ENCODE results near the gene PIP5KL1.

The PIP5KL1 gene

DNA sequence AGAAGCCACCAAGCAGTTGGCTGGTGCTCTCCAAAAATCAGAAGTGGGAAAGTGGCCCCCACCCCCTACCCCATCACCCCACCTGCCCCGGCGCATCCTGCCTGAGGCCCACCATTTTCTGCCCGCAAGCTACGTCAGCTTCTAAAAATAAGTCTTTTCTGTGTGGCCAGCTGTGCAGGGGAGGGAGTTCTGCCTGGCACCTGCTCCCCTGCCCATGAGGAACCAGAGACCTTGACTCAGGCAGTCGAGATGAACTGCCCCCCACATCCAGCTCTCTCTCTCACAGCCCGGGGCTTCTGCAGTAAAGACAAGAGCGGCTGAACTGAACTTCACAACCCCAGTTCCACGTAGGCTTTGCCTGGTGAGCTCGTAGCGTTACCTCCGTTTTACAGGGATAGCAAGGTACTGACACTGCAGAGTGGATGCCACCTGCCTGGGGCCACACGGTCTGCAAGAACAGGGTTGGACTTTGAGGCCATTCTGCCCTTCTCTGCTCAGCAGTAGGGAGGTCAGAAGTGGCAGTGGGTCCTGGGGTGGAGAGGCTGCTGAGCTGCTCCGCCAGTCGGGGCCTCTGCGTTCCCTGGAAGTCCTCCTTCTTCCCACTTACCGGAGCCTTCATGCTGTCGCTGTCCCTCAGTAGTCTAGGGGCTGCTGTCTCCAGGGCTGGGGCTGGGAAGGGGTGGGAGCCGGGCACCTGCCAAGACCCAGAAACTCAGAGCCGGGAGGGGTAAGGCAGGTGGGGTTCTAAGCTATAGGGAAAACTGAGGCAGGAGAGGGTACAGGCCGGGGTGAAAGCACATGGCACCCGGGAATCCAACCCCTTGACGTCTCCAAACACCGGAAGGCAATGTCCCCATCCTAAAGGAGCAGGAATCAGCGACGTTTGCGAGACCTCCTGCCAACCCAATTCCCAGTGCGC, 14.5 kb downstream of the PIP5KL1 start:
- no peak for DNase-seq

DNA sequence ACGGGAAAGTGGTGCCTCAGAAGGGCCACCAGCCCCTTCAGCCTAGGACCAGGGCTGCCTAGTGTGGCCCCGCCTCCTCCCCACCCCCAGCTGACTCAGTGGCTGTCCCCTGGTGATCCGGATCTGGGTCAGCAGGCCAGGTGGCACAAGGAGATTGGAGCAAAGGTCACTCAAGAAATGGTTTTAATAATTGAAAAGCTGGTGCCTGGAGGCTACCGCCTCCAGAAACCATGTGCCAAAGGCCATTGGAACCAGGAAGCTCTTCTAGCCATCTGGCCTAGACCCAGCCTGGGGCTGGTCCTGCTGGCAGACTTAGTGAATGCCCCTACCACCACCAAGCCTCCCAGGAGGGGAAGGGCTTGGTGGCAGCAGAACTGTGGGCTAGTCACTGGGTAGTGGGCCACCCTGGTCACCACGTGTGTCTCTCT, 15.2 kb downstream of the PIP5KL1 start:
- no peak for DNase-seq

DNA sequence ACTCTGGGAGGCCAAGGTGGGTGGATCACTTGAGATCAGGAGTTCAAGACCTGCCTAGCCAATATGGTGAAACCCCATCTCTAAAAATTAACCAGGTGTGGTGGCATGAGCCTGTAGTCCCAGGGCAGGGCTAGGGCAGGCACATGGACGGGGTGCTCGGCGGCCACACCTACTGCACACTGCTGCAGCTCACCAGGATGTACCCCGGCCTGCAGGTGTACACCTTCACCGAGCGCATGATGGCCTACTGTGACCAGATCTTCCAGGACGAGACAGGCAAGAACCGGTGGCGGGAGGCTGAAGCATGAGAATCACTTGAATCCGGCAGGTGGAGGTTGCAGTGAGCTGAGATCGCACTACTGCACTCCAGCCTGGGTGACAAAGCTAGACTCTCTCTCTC, 16.9 kb downstream of the PIP5KL1 start:
- DNase-seq: no peak

DNA sequence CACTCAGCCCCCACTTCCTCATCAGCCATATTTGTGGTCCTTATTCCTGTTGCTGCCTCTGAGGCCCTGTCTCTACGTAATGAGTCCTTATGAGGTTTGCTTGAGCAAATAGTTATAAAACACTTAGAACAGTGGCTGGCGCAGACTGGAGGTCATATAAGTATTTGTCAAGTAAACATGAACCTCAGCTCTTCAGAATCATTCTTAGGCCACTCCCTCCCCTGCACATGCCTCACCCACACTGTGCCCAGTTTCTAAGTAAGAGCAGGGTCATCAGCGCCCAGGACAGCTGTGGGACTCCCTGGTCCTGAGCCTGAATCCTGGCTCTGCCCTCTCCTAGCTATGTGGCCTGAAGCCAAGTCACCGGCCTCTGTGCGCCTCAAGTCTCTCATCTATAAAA, 17.7 kb downstream of the PIP5KL1 start:
- DNase-seq: no peak

DNA sequence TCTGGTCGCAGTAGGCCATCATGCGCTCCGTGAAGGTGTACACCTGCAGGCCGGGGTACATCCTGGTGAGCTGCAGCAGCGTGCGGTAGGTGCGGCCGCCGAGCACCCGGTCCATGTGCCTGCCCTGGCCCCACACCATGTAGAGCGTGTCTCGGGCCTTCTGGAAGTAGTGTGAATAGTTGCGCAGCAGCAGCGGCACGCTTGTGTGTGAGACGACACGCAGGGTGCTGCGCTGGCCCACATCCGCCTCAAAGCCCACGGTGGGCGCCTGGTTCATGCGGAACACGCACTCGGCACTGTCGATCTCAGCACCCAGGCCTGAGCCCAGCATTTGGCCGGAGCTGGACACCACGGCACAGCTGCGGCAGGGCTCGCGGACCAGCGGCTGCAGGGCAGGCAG, 18.3 kb downstream of the PIP5KL1 start:
- DNase-seq: no peak

DNA sequence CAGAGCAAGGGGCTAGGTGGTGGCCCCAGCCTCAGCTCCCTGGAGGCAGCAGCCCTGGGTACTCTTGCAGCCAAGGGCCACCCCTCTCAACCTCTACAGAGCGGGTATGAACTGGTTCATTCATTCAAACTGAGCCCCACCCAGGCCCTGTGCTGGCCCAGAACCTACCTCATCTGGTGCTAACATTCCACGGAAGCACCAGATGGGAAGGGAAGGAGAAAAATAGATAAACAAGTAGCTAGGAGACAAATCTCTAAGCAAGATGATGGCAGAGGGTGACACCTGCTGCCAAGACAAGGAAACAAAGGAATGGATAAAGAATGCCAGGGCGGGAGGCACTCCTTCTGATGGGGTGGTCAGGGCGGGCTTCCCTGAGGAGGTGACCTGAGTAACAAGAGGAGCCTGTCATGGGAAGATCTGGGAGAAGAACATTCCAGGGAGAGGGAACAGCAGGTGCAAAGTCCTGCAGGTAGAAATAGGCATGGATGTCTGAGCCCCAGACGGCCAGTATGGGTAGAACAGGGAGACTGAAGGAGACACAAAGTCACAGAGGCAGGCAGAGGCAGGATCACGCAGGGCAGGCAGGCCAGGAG, 19.9 kb downstream of the PIP5KL1 start:
- DNase-seq: no peak

DNA sequence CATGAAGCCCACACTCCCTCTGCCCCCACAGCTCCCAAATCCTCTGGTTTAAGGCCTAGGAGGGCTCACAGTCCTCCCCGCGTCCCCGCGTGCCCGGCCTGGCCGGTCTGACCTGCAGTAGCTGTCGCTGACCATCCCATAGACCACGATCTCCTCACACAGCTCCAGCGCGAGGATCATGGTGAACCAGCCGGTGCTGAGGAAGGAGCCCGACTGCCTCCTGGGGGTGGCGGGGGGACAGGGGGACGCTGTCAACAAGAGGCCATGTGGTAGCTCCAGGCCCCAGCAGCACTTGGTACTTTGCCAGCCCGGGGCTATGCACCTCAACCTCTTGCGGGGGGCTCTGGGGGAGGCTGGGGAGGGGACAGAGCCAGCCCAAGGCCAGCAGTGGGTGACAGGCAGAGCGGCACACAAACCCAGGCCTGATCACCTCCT, 20.7 kb downstream of the PIP5KL1 start:
- DNase-seq: no peak

DNA sequence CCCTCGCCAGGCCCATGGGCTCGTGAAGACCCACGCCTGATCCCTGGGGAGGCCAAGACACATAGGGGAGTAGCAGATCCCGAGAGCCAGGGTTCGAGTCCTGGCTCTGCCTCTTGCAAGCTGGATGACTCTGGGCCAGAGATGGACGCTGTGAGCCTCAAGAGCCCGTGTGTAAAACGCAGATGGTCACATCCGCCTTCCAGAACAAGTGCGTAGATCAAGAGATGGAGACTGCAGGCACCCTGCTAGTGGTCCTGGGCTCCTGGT, 22.0 kb downstream of the PIP5KL1 start:
- no peak for DNase-seq

DNA sequence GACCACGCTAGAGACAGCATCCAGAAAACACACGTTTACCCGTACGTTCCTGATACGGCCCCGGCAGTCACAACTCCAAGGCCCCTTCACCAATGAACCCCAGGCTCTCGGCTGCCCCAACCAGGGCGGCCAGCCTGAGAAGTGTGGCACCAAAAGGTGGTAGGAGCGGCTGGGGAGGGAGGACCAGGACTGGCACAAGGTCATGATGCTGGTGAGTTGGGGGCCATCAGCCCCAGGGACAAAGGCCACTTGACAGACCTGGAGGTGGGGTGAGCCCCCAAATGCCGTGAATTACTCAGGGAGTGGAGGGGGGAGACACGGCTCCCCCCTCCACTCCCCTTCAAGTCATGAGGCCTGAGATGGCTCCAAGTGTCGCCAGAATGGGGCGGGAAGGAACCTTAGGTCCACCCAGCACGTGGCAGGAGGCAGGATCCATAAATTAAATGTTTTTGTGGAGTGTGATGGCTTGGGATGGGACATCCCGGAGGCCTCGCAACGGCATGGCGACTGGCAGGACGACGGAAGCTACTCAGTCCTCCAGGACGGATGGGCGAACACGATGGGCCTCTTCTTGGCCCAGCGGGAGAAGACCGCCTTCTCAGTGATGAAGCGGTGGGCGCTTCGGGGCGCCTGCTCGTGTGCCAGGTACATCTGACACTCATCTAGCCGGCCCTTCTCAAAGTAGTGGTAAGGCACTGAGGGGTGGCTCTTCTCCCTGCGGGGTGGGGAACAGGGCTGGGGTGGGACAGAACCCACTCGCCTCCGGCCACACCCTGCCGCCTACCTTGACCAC, 22.5 kb downstream of the PIP5KL1 start:
- DNase-seq: no peak

DNA sequence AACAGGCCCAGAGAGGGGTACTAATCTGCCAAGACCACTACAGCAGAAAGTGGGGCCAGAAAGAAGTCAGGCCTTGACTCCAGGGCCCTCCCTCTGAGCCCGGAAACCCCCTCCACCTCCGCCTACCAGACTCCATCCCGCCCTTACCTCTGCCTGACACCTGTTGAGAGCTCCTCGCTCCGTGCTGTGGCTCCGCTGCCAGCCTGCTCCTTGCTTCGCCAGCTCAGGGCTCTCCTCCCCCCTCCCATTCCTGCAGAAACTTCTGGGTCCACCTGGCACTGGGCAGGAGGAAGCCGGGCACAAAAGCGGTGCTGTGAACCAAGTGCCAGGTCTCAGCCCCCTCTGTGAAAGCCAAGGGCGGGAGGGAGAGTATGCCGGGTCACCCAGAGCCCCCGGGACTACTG, 24.8 kb downstream of the PIP5KL1 start:
- peak; percentile 80 for DNase-seq

DNA sequence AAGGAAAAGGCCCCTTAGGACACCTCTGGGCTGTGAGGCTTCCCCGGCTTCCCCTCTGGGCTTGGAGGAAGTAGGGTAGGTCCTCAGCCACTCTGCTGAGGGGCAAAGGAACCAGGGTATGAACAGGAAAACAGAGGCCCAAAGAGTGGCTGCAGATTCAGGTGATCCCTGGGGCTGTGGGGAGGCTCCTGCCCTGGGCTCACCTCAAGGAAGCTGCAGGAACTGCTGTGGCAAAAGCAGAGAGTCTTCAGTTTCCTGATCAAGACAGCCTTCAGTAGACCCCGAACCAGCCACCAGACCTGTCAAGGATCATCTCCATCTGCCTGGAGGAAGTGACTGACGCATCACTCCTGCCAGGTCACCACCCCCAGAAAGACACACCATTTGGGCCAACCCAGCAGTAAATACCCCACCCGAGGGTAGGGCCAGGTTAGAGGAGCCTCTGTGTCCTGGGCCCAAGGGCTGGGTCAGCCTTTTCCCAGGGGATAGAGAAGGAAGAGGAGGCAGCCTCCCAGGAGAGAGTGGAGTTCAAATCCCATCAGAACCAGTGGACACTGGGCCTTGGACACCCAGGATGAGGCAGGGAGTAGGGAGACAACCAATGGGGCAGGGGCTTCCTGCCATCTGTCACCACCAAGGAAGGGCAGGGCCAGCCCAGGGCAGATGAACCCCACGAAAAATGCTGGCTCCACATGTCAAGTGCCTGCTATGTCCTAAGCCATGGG, 25.4 kb downstream of the PIP5KL1 start:
- peak; percentile 73 for DNase-seq

DNA sequence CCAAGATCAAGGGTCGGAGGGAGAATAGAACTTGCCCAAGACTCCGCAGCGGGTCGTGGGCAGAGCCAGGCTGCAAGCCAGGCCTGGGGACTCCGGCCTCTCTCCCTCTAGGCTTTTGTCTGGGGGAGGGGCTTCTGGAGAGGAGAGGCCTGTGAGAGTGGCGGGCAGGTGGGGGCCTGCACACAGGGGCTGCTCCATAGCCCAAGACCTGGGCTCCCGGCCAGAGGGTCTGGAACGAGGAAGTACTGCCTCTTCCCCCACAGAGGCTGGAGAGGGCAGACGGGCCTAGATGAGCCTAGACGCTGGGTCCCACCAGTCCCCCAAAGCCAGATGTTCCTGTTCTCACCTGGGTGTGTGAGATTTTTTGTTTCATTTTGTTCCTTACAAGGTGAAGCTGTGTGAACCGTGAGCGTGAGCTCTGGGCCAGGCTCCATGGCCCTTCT, 26.0 kb downstream of the PIP5KL1 start:
- no peak for DNase-seq

DNA sequence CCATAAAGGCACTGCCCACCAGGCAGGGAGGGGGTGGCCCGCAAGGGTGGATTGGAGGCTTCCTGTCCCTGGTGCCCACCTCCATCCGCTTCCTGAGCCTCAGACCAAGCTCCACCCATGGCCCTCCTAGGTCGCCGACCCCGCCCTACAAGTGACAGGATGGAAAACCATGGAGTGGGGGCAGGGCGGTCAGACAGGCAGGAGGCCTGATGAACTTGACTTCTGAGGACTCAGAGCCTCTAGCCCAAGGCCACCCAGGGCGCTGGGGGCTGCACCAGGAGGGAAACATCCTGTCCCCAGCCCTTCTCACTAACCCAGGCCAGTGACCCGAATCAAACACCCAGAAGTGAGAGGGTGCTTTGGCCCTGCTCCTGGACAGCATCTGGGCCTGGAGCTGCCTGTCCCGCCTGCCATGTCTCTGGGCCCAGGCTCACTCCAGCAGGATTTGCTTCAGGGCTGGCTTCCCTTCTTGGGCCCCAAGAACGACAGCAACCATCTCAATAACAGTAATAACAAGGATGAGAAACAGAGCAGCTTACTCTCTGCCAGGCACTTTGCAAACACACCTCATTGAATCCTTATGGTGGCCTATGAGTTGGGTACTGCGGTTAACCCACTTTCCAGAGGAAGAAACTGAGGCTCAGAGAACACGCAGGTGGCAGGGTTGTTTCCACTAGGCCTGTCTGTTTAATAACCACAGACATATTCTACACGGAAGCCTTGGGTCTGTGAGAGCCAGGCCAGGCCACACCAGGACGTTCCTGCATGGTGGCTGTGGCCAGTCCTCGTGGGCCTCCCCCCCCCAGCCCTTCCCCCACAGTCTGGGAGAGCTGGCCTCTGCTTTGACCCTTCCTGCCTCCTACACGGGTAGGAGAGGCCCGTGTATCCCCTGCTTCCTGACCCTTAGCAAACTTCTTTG, 26.8 kb downstream of the PIP5KL1 start:
- peak; percentile 47 for DNase-seq

DNA sequence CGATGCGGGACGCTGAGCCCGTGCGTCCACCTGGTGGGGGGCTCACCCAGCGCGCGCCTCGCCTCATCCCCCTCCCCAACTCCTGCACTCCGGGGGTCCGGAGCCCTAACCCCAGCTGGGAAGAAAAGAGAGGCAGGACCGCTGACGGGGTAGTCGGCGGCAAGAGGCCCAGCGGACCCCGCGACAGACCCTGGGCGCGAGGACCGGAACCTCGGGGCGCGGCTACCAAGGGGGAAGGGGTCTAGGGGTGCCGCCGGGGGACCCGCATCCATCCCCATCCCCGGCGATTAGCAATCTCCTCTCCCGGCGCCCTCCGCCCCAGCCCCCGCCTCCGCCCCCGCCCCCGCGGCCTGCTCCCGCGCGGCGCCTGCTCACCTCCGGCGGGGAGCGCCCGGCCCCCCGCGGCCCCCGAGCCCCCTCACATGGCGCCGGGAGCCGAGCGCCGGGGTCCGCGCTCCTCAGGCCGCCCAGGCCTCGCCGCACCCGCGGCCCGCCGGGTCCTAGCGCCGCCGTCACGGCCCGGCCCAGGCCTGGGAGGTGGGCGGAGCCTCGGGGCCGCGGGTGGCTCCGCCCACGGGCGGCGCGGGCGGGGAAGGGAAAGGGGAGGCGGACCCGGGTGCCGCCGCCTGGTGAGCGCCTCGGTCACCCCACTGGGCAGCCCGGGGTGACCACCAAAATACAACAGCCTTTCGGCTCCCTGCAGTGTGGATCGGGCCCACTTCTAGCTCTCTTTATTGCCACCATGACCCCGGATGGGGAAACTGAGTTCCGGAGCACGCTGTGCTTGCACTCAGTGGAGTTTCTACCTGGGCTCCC, 31.2 kb downstream of the PIP5KL1 start, which contains the start of gene ST6GALNAC6:
TSS of gene ST6GALNAC6 (minus strand) at position 476 of the 816 bp plus-strand sequence. CDS start 1,622 bp downstream, outside the sequence.
- peak; percentile 58 for DNase-seq

DNA sequence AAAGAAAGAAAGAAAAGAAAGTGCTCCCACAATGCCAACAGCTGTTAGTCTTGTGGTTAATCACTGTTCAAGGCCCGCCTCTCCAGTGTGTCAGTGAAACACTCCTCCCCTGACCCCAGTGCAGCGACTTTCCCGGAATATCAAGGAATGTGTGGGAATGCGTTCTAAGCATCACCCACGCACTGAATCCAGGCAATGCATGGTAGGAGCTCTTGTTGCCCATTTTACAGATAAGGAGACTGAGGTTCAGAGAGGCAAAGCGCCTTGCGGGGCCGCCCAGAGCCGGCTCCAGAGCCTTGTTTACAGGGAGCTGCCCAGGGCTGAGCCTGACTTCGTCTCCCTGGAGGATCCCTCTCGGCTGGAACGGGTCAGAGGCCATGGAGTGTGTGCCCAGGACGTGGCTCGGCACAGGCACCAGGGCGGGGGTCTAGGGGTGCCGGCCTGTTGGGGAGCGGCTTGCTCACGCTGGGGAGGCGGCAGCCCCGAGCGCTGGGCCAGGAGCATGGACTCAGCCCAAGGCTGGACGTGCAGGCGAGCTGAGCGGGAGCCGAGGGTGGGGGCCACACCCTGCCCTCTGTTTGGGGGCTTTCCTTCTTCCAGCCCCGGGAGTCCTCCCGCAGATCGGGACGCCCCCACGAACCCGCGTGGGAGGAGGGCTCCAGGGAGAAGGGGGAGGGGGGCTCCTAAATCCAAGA, 32.0 kb downstream of the PIP5KL1 start:
- DNase-seq: no peak

DNA sequence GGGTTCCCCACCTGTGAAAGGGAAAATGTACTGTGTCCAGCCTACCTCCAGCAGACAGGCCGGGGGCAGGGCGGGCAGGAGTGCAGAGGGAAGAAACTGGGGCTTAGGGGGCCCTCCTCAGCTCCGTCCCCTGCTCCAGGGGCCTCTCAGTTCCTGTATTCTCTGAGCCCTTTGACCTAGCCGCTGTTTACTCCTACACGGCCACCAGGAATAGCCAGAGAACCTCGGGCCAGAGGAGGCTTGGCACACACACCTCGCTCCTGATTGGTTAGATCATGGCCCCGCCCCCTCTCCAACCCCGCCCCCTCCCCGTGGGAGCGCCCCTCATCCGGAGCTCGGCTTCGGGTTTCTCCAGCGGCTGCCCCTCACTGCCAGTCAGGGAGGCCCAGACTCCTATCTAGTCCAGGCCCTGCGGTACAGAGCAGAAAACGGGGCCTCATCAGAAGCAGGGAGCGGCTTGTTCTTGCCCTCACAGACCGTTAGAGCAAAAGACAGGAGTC, 33.3 kb downstream of the PIP5KL1 start:
- DNase-seq: no peak

DNA sequence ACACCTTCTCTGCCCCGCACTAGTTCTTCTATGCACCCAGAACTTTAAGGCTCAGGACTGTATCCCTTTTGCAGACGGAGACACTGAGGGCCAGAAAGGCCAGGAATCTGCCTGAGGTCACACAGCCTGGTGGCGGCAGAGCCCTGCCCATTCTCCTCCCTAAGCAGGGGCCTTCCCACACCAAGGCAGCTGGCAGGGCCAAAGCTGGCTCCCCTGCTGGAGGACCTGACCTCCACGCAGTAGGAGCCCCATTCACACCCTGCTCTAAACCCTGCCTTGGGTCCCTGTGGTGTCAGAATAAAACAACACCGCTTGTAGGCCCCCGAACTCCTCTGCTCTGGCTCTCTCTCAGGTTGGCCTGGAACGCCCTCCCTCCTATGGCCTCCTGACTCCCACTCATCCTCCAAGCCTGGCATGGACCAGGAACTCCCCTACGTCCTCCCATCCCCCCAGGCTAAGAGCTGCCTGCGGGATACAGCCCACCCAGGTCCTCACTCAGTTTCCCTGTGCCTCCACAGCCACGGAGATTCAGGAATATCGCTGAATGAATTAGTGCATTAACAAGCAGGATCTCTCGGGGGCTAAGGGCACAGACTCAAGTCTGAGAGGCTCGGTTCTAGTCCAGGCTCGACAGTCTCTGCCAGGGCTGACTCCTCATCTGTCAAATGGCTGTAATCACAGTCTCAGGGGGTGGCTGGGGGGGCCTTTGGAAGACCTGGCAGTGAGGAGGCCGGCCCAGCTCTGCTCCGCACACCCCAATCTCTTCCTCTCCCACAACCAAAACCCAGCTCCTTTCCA, 34.0 kb downstream of the PIP5KL1 start:
- DNase-seq: no peak

DNA sequence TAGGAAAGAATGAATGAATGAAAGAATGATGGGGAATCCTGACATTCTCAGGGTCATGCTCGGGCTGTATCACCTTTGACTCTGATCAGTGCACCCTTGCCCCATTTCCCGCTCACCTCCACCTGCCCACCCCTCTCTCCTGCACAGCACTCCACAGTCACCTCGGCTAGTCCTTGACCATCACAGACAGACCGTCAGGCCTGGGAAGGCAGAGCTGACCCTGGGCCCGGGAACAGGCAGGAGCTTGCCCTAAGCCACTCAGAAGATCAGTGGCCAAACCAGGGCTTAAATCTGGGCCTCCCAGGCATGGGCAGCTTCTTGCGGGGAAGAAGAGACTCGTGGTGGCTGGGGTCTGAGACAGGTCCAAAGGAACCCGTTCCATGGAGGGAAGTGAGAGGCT, 34.8 kb downstream of the PIP5KL1 start:
- no peak for DNase-seq

DNA sequence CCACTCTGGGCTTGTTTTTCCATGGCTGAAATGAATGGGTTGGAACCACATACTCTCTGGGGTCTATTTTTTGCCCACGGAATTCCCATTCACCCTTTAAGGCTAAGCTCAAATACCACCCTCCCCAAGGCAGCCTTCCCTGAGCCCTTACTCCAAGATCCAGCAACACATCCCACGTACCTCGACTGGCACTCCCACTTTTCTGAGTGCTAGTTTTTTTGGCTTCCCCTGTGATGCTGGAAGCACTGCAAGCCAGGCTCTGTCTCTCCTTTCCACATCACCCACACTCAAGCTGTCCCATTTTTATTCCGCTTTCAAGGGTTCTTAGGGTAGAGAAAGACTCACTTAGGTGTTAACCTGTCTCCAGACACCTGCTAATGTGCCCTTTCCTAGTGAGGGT, 37.2 kb downstream of the PIP5KL1 start:
- DNase-seq: no peak
